RWPE2 (cell line): Measurements from ENCODE around the gene IFNL2.

Source experiments
- ATAC-seq: fragments of 200-7000 bp; cut with Tn5 transposase; 3 replicates; pipeline ENCODE4 v1.9.1; 2021; ENCODE audit warnings: low read depth
- DNase-seq: peaks from one replicate; pipeline ENCODE4 v3.0.0-alpha.2; 2020; ENCODE audit warnings: low spot score
- H3K27ac ChIP-seq: fragments of 450-650 bp; 2 replicates; pipeline ENCODE4 v1.5.1; 2017; ENCODE audit warnings: mild to moderate bottlenecking; ENCODE audit not compliant: poor library complexity, severe bottlenecking
- H3K27me3 ChIP-seq: fragments of 250-450 bp; sonication (Bioruptor Pico); 2 replicates; pipeline ENCODE4 v1.5.1; 2021; ENCODE audit warnings: mild to moderate bottlenecking, moderate library complexity; ENCODE audit not compliant: insufficient read depth, poor library complexity, severe bottlenecking
- H3K36me3 ChIP-seq: fragments of 250-450 bp; sonication (Bioruptor Pico); 2 replicates; pipeline ENCODE4 v1.5.1; 2020; ENCODE audit warnings: low read depth, mild to moderate bottlenecking, moderate library complexity
- H3K4me1 ChIP-seq: fragments of 250-450 bp; sonication (Bioruptor Pico); 2 replicates; pipeline ENCODE4 v1.5.1; 2021; ENCODE audit warnings: mild to moderate bottlenecking, moderate library complexity; ENCODE audit not compliant: insufficient read depth, poor library complexity, severe bottlenecking
- H3K4me3 ChIP-seq: fragments of 250-450 bp; sonication (Bioruptor Pico); 2 replicates; pipeline ENCODE4 v1.5.1; 2021; ENCODE audit warnings: mild to moderate bottlenecking, moderate library complexity; ENCODE audit not compliant: severe bottlenecking
- H3K9me3 ChIP-seq: fragments of 250-450 bp; sonication (Bioruptor Pico); 2 replicates; pipeline ENCODE4 v1.5.1; 2021; ENCODE audit warnings: mild to moderate bottlenecking, moderate library complexity; ENCODE audit not compliant: severe bottlenecking
- CTCF ChIP-seq: fragments of 450-650 bp; IDR thresholded peaks from one replicate; pipeline ENCODE4 v1.5.1; 2017; ENCODE audit warnings: mild to moderate bottlenecking, moderate library complexity; ENCODE audit not compliant: poor library complexity, severe bottlenecking

The IFNL2 gene

GRCh38 chr19:39248806-39249205 lies 19.4 kb upstream of the IFNL2 start, which contains the start of gene IFNL4:
IFNL4 (minus strand) TSS chr19:39248856.
- H3K36me3 ChIP-seq = no peaks in the 10 kb centered on the region
- H3K9me3 ChIP-seq = no peaks in the 10 kb centered on the region
- peaks cover 32% of the 10 kb centered on the region for H3K27me3 ChIP-seq
- no peak within 1 kb of the TSS for H3K27ac ChIP-seq
- no peaks in the 10 kb centered on the region for H3K4me1 ChIP-seq
- H3K4me3 ChIP-seq = no peak within 1 kb of the TSS
- ATAC-seq = no peak
- TF ChIP-seq CTCF = no peak
- DNase-seq = no peak

- no peak for ATAC-seq
- Histone ChIP-seq H3K27ac (no peak overlapping the region), H3K4me3 (no peak overlapping the region), H3K27me3 (peaks cover 32% of the 10 kb centered on the region), H3K4me1 (no peaks in the 10 kb centered on the region), H3K36me3 (no peaks in the 10 kb centered on the region), H3K9me3 (no peaks in the 10 kb centered on the region)
- DNase-seq = no peak
- no peak for TF ChIP-seq CTCF
Measured at GRCh38 chr19:39251081-39251480, 17.1 kb upstream of the IFNL2 start.

- DNase-seq (no peak), ATAC-seq (no peak)
- Histone ChIP-seq H3K4me3 (no peak overlapping the region), H3K36me3 (no peaks in the 10 kb centered on the region), H3K27ac (no peak overlapping the region), H3K9me3 (no peaks in the 10 kb centered on the region), H3K27me3 (peaks cover 32% of the 10 kb centered on the region), H3K4me1 (no peaks in the 10 kb centered on the region)
- no peak for TF ChIP-seq CTCF
Measured at GRCh38 chr19:39251846-39252245, 16.4 kb upstream of the IFNL2 start.

- Histone ChIP-seq H3K36me3 (no peaks in the 10 kb centered on the region), H3K27ac (no peak overlapping the region), H3K9me3 (no peaks in the 10 kb centered on the region), H3K4me1 (no peaks in the 10 kb centered on the region), H3K4me3 (no peak overlapping the region), H3K27me3 (peaks cover 29% of the 10 kb centered on the region)
- ATAC-seq = no peak
- TF ChIP-seq CTCF = no peak
- no peak for DNase-seq
Measured at GRCh38 chr19:39252458-39252857, 15.7 kb upstream of the IFNL2 start.

GRCh38 chr19:39253374-39254149 lies 14.6 kb upstream of the IFNL2 start:
- peaks cover 19% of the 10 kb centered on the region for H3K27me3 ChIP-seq
- DNase-seq = no peak
- no peaks in the 10 kb centered on the region for H3K9me3 ChIP-seq
- no peaks in the 10 kb centered on the region for H3K36me3 ChIP-seq
- ATAC-seq = no peak
- no peak for TF ChIP-seq CTCF
- H3K4me1 ChIP-seq = no peaks in the 10 kb centered on the region
- no peak overlapping the region for H3K4me3 ChIP-seq
- no peak overlapping the region for H3K27ac ChIP-seq
